ENCODE results near the gene HMGN4. TPM values are rescaled to one million over a fixed set of nuclear protein-coding genes. Genes with fewer than 3 reads are reported as not detected.
A peak's percentile ranks its signal among the peaks of the same experiment; 100 is the strongest.

HMGN4 gene
- polyA plus RNA-seq, 1 donor from 2014 or later = 125 TPM

DNA sequence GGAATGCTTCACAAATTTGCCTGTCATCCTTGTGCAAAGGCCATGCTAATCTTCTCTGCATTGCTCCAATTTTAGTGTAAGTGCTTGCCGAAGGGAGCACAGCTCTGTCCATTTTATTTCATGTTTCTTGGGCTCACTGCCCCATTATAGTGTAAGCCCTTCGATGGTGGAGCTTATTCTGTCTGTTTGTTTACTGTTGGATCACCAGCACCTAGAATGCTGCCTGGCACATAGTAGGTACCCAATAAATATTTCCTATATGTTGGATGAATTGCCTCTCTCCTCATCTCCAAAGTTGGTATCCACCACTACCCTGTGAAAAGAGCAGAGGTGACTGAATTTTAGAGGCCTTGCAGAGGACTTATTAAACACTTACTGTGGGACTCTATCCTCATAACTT is 18.8 kb upstream of the HMGN4 start:
- Histone ChIP-seq H3K9ac (ENCODE audit: low read length) (no peak overlapping the region), H3K4me3 (ENCODE audit: low read length) (no peak overlapping the region), H3K27ac (ENCODE audit: low read length) (no peak overlapping the region), H3K4me2 (ENCODE audit: low read length) (no peak overlapping the region), H3K9me2 (ENCODE audit: insufficient read depth, low read length) (no peaks in the 10 kb centered on the region), H3K79me2 (replicated peaks; ENCODE audit: insufficient read depth, low read length) (no peaks in the 10 kb centered on the region), H3K9me3 (ENCODE audit: low read length) (no peaks in the 10 kb centered on the region), H3F3A (ENCODE audit: insufficient read depth, low read length, poor library complexity, severe bottlenecking) (no peaks in the 10 kb centered on the region), H4K20me1 (ENCODE audit: insufficient read depth) (no peaks in the 10 kb centered on the region), H3K36me3 (ENCODE audit: insufficient read depth, low read length) (no peaks in the 10 kb centered on the region), H3K27me3 (ENCODE audit: insufficient read depth, low read depth, low read length) (no peaks in the 10 kb centered on the region), H2AFZ (ENCODE audit: low read depth, low read length) (no peak overlapping the region)
- no peak for TF ChIP-seq EZH2 (IDR thresholded peaks at IDR 0.05; ENCODE audit: borderline replicate concordance, insufficient read depth, low read length, poor library complexity, severe bottlenecking)
- no peak for TF ChIP-seq EP300 (conservative IDR thresholded peaks at IDR 0.05; ENCODE audit: poor library complexity, severe bottlenecking)
- no peak for TF ChIP-seq MXI1 (conservative IDR thresholded peaks at IDR 0.05; ENCODE audit: poor library complexity, severe bottlenecking)
- TF ChIP-seq POLR2AphosphoS5 (IDR thresholded peaks at IDR 0.05) = no peak
- no peak for TF ChIP-seq RAD21 (conservative IDR thresholded peaks at IDR 0.05)
- no peak for TF ChIP-seq TAF1 (IDR thresholded peaks at IDR 0.05; ENCODE audit: low read depth)
- TF ChIP-seq REST (IDR thresholded peaks at IDR 0.05; ENCODE audit: borderline replicate concordance) = no peak
- TF ChIP-seq CTCF (IDR thresholded peaks at IDR 0.05; ENCODE audit: poor library complexity, severe bottlenecking) = no peak
- no peak for TF ChIP-seq SMC3 (conservative IDR thresholded peaks at IDR 0.05; ENCODE audit: poor library complexity)

GRCh38 chr6:26520237-26520849 is 17.8 kb upstream of the HMGN4 start:
- H3K27me3 ChIP-seq (ENCODE audit: insufficient read depth, low read depth, low read length) = no peaks in the 10 kb centered on the region
- H3K9ac ChIP-seq (ENCODE audit: low read length) = peak overlapping the region; percentile 52
- H3K4me3 ChIP-seq (ENCODE audit: low read length) = peak overlapping the region; percentile 72
- no peaks in the 10 kb centered on the region for H3K36me3 ChIP-seq (ENCODE audit: insufficient read depth, low read length)
- H2AFZ ChIP-seq (ENCODE audit: low read depth, low read length) = peak overlapping the region; percentile 45
- TF ChIP-seq MXI1 (conservative IDR thresholded peaks at IDR 0.05; ENCODE audit: poor library complexity, severe bottlenecking) (peak; percentile 76), POLR2AphosphoS5 (IDR thresholded peaks at IDR 0.05) (no peak), SMC3 (conservative IDR thresholded peaks at IDR 0.05; ENCODE audit: poor library complexity) (no peak), REST (IDR thresholded peaks at IDR 0.05; ENCODE audit: borderline replicate concordance) (no peak), RAD21 (conservative IDR thresholded peaks at IDR 0.05) (peak; percentile 12), EZH2 (IDR thresholded peaks at IDR 0.05; ENCODE audit: borderline replicate concordance, insufficient read depth, low read length, poor library complexity, severe bottlenecking) (no peak), EP300 (conservative IDR thresholded peaks at IDR 0.05; ENCODE audit: poor library complexity, severe bottlenecking) (no peak), CTCF (IDR thresholded peaks at IDR 0.05; ENCODE audit: poor library complexity, severe bottlenecking) (no peak), TAF1 (IDR thresholded peaks at IDR 0.05; ENCODE audit: low read depth) (no peak)
- no peaks in the 10 kb centered on the region for H3K79me2 ChIP-seq (replicated peaks; ENCODE audit: insufficient read depth, low read length)
- H3K27ac ChIP-seq (ENCODE audit: low read length) = no peak overlapping the region
- H4K20me1 ChIP-seq (ENCODE audit: insufficient read depth) = no peaks in the 10 kb centered on the region
- H3K9me3 ChIP-seq (ENCODE audit: low read length) = no peaks in the 10 kb centered on the region
- H3F3A ChIP-seq (ENCODE audit: insufficient read depth, low read length, poor library complexity, severe bottlenecking) = no peaks in the 10 kb centered on the region
- peak overlapping the region; percentile 65 for H3K4me2 ChIP-seq (ENCODE audit: low read length)
- no peaks in the 10 kb centered on the region for H3K9me2 ChIP-seq (ENCODE audit: insufficient read depth, low read length)

Data from neural cell (in vitro differentiated cells).